SK-N-SH treated with all-trans-retinoic acid at 6 μM for 48 hours (cell line): ENCODE measurements around the gene LAMA5.
A peak's percentile ranks its signal among the peaks of the same experiment; 100 is the strongest.

ENCODE experiments used
- ATAC-seq: fragments of 200-7000 bp; cut with Tn5 transposase; 3 replicates; pipeline ENCODE4 v1.9.1; 2020; ENCODE audit warnings: mild to moderate bottlenecking, moderate library complexity
- ARNTL ChIP-seq: fragments of 450-650 bp; formaldehyde crosslinking; IDR thresholded peaks from 2 replicates; pipeline ENCODE4 v1.5.0; 2020; ENCODE audit warnings: low read depth, mild to moderate bottlenecking, moderate library complexity, borderline replicate concordance
- BACH2 ChIP-seq: fragments of 250-450 bp; sonication (Bioruptor Pico); IDR thresholded peaks from 2 replicates; pipeline ENCODE4 v1.9.0; 2021; ENCODE audit warnings: mild to moderate bottlenecking, borderline replicate concordance
- CSDC2 ChIP-seq: fragments of 250-450 bp; sonication (Bioruptor Pico); IDR thresholded peaks from 2 replicates; pipeline ENCODE4 v1.5.0; 2020; ENCODE audit warnings: mild to moderate bottlenecking, moderate library complexity
- ESRRG ChIP-seq: fragments of 250-450 bp; sonication (Bioruptor Pico); IDR thresholded peaks from 2 replicates; pipeline ENCODE4 v1.6.1; 2021; ENCODE audit warnings: mild to moderate bottlenecking
- GLIS3 ChIP-seq: fragments of 250-450 bp; sonication (Bioruptor Pico); IDR thresholded peaks from 2 replicates; pipeline ENCODE4 v1.5.0; 2020; ENCODE audit warnings: mild to moderate bottlenecking, moderate library complexity
- ISL1 ChIP-seq: fragments of 250-450 bp; sonication (Bioruptor Pico); IDR thresholded peaks from 2 replicates; pipeline ENCODE4 v2.1.2; 2022; ENCODE audit warnings: mild to moderate bottlenecking, moderate library complexity
- OSR1 ChIP-seq: fragments of 250-450 bp; sonication (Bioruptor Pico); IDR thresholded peaks from 2 replicates; pipeline ENCODE4 v1.8.0; 2022; ENCODE audit warnings: moderate library complexity, mild to moderate bottlenecking, inconsistent platforms
- RARB ChIP-seq: fragments of 250-450 bp; sonication (Bioruptor Pico); IDR thresholded peaks from 2 replicates; pipeline ENCODE4 v1.8.0; 2021; ENCODE audit warnings: mild to moderate bottlenecking, moderate library complexity
- TCF4 ChIP-seq: fragments of 250-450 bp; sonication (Bioruptor Pico); IDR thresholded peaks from 2 replicates; pipeline ENCODE4 v1.8.0; 2021; ENCODE audit warnings: mild to moderate bottlenecking, moderate library complexity, borderline replicate concordance
- TOX ChIP-seq: fragments of 250-450 bp; sonication (Bioruptor Pico); IDR thresholded peaks from 2 replicates; pipeline ENCODE4 v1.8.0; 2021; ENCODE audit warnings: mild to moderate bottlenecking, moderate library complexity, borderline replicate concordance
- ZFP3 ChIP-seq: fragments of 250-450 bp; sonication (Bioruptor Pico); IDR thresholded peaks from 2 replicates; pipeline ENCODE4 v1.5.0; 2020; ENCODE audit warnings: mild to moderate bottlenecking, moderate library complexity
- ZNF565 ChIP-seq: fragments of 450-650 bp; formaldehyde crosslinking; conservative IDR thresholded peaks from 2 replicates; pipeline ENCODE4 v1.5.0; 2020; ENCODE audit warnings: low read depth, mild to moderate bottlenecking, moderate library complexity
- ZNF70 ChIP-seq: fragments of 450-650 bp; formaldehyde crosslinking; IDR thresholded peaks from 2 replicates; pipeline ENCODE4 v1.5.0; 2020; ENCODE audit warnings: mild to moderate bottlenecking, moderate library complexity
- TF ChIP-seq, protein P1 (sequence below): fragments of 250-450 bp; sonication (Bioruptor Pico); IDR thresholded peaks from 2 replicates; pipeline ENCODE4 v1.8.0; 2021; ENCODE audit warnings: low read depth, mild to moderate bottlenecking, moderate library complexity, borderline replicate concordance
- TF ChIP-seq, protein P2 (sequence below): fragments of 250-450 bp; sonication (Bioruptor Pico); IDR thresholded peaks from 2 replicates; pipeline ENCODE4 v1.5.1; 2020; ENCODE audit warnings: low read depth, mild to moderate bottlenecking, moderate library complexity
- TF ChIP-seq, protein P3 (sequence below): fragments of 250-450 bp; sonication (Bioruptor Pico); IDR thresholded peaks from 2 replicates; pipeline ENCODE4 v1.8.0; 2020; ENCODE audit warnings: mild to moderate bottlenecking, moderate library complexity, borderline replicate concordance
- TF ChIP-seq, protein P4 (sequence below): fragments of 250-450 bp; sonication (Bioruptor Pico); IDR thresholded peaks from 2 replicates; pipeline ENCODE4 v1.5.0; 2020; ENCODE audit warnings: mild to moderate bottlenecking, moderate library complexity
- TF ChIP-seq, protein P5 (sequence below): fragments of 250-450 bp; sonication (Bioruptor Pico); IDR thresholded peaks from 2 replicates; pipeline ENCODE4 v1.5.1; 2021; ENCODE audit warnings: mild to moderate bottlenecking, moderate library complexity

Gene LAMA5

DNA sequence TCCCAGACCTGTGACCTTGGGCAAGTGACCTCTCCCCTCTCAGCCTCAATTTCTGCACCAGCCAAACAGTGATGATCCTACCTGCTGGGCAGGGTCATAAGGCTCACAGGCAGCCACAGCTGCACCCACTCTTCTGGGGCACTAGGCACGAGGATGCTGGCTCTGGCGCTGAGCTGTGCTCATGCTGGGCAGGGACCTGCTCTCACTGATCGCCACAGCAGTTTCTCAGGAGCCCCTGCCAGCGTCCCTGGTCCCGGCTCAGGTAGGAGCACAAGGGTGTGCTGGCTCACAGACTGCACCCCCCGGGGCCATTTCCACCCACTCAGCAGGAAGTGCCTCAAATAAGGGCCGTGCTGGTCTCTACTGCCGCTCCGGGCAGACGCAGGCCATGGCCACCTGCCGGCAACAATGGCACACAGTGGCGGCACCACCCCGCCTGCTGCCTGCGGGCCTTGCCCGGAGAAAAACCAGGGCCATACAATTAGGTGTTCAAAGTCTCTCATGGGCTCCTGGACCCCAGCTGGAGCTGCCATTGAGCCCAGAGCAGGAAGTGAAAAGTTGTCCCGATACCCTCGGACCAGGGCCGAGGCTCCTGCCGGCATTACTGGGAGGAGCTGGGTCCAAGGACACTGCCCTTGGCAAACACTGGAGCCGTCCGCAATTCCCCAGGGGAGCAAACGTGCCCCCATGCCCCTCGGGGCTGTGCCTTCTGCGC, 44.5 kb upstream of the LAMA5 start (continued):
- TF ChIP-seq, protein P1, sequence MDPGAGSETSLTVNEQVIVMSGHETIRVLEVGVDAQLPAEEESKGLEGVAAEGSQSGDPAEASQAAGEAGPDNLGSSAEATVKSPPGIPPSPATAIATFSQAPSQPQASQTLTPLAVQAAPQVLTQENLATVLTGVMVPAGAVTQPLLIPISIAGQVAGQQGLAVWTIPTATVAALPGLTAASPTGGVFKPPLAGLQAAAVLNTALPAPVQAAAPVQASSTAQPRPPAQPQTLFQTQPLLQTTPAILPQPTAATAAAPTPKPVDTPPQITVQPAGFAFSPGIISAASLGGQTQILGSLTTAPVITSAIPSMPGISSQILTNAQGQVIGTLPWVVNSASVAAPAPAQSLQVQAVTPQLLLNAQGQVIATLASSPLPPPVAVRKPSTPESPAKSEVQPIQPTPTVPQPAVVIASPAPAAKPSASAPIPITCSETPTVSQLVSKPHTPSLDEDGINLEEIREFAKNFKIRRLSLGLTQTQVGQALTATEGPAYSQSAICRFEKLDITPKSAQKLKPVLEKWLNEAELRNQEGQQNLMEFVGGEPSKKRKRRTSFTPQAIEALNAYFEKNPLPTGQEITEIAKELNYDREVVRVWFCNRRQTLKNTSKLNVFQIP (CRISPR knock-in tag), result no peak
- no peak for TF ChIP-seq TOX (CRISPR knock-in tag)
- TF ChIP-seq ISL1 (CRISPR knock-in tag), result no peak

DNA sequence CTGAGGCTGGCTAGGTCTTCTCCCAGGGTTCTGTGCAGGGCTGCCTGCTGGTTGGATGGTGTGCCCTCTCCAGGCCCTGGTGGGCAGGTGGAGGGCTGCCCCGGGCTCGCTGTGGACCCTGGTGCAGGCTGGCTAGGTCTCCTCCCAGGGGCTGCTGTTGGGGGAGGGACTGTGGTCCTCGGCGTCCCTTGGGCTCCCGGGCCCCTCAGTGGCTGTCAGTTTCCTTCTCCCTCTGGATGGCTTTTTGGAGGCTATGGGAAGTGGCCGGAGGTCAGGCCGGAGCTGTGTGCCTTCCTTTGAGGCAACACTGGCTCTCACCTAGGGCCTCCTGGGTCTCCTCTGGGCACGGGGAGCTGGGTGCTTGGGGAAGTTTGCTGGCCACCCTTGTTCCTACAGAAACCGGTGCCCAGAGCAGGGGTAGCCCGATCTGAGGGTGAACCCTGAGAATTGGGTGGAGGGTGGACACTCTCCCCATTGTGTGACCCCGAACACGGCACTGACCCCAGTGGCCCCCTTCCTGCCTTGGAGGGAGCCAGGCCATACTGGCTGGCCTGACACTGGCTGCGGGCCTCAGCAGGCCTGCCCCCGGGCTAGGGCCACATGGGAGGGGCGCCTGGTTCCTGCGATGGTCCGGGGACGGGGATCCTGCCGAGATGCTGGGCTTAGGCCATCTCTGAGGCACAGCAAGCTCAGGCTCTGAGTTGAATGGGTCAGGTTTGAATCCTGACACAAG, 43.8 kb upstream of the LAMA5 start:
- TF ChIP-seq ARNTL (CRISPR knock-in tag), result no peak
- TF ChIP-seq, protein P1 (CRISPR knock-in tag), result no peak
- TF ChIP-seq, all 23 proteins: peak for 0
- no peak for ATAC-seq

DNA sequence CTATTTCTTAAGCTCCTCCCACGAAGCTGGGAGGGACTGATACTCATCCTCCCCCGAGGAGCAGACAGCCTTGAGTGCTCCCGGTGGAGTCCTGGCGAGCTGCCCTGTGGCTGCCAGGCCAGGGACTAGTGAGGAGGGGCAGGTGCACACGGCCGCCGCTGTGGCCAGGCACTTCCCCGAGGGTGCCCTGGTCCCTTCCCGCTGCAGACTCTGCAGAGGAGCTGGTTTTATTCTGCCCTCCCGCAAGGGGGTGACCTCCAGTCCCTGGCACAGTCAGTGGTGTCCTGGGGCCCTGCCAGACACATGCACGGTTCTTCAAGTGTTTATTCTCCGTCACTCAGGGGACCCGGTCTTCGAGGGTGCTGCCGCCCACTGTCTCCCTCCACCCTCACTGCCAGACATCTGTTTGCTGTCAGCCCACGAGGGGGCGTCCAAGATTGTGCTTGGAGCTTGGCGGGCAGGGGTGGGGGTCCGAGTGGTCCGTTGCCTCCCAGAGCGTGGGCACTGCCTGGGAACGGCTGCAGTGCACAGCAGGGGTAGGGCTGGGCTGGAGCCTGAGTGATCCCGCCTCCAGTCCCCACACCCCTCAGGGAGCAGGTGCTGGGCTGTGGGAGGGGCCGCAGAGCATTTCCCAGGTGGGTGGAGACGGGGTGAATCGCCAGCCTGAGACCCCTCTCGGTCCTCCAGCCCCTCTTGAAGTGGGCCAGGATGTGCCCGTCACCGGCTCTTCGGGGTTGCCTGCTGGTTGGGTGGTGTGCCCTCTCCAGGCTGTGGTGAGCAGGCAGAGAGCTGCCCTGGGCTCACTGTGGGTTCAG, 43.0 kb upstream of the LAMA5 start:
- no peak for TF ChIP-seq ZNF565 (CRISPR knock-in tag)
- TF ChIP-seq, protein P2, sequence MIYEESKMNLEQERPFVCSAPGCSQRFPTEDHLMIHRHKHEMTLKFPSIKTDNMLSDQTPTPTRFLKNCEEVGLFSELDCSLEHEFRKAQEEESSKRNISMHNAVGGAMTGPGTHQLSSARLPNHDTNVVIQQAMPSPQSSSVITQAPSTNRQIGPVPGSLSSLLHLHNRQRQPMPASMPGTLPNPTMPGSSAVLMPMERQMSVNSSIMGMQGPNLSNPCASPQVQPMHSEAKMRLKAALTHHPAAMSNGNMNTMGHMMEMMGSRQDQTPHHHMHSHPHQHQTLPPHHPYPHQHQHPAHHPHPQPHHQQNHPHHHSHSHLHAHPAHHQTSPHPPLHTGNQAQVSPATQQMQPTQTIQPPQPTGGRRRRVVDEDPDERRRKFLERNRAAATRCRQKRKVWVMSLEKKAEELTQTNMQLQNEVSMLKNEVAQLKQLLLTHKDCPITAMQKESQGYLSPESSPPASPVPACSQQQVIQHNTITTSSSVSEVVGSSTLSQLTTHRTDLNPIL (CRISPR knock-in tag), result no peak
- TF ChIP-seq OSR1 (CRISPR knock-in tag), result no peak
- no peak for TF ChIP-seq CSDC2 (CRISPR knock-in tag)
- no peak for TF ChIP-seq GLIS3 (CRISPR knock-in tag)
- TF ChIP-seq TOX (CRISPR knock-in tag), result no peak
- no peak for TF ChIP-seq RARB (CRISPR knock-in tag)
- TF ChIP-seq ESRRG, result no peak
- no peak for TF ChIP-seq BACH2 (CRISPR knock-in tag)
- TF ChIP-seq, protein P1 (CRISPR knock-in tag), result no peak
- TF ChIP-seq, protein P3, sequence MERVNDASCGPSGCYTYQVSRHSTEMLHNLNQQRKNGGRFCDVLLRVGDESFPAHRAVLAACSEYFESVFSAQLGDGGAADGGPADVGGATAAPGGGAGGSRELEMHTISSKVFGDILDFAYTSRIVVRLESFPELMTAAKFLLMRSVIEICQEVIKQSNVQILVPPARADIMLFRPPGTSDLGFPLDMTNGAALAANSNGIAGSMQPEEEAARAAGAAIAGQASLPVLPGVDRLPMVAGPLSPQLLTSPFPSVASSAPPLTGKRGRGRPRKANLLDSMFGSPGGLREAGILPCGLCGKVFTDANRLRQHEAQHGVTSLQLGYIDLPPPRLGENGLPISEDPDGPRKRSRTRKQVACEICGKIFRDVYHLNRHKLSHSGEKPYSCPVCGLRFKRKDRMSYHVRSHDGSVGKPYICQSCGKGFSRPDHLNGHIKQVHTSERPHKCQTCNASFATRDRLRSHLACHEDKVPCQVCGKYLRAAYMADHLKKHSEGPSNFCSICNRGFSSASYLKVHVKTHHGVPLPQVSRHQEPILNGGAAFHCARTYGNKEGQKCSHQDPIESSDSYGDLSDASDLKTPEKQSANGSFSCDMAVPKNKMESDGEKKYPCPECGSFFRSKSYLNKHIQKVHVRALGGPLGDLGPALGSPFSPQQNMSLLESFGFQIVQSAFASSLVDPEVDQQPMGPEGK (CRISPR knock-in tag), result no peak
- no peak for TF ChIP-seq ZFP3 (CRISPR knock-in tag)
- TF ChIP-seq, protein P4, sequence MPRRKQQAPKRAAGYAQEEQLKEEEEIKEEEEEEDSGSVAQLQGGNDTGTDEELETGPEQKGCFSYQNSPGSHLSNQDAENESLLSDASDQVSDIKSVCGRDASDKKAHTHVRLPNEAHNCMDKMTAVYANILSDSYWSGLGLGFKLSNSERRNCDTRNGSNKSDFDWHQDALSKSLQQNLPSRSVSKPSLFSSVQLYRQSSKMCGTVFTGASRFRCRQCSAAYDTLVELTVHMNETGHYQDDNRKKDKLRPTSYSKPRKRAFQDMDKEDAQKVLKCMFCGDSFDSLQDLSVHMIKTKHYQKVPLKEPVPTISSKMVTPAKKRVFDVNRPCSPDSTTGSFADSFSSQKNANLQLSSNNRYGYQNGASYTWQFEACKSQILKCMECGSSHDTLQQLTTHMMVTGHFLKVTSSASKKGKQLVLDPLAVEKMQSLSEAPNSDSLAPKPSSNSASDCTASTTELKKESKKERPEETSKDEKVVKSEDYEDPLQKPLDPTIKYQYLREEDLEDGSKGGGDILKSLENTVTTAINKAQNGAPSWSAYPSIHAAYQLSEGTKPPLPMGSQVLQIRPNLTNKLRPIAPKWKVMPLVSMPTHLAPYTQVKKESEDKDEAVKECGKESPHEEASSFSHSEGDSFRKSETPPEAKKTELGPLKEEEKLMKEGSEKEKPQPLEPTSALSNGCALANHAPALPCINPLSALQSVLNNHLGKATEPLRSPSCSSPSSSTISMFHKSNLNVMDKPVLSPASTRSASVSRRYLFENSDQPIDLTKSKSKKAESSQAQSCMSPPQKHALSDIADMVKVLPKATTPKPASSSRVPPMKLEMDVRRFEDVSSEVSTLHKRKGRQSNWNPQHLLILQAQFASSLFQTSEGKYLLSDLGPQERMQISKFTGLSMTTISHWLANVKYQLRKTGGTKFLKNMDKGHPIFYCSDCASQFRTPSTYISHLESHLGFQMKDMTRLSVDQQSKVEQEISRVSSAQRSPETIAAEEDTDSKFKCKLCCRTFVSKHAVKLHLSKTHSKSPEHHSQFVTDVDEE, result no peak
- TF ChIP-seq, protein P5, sequence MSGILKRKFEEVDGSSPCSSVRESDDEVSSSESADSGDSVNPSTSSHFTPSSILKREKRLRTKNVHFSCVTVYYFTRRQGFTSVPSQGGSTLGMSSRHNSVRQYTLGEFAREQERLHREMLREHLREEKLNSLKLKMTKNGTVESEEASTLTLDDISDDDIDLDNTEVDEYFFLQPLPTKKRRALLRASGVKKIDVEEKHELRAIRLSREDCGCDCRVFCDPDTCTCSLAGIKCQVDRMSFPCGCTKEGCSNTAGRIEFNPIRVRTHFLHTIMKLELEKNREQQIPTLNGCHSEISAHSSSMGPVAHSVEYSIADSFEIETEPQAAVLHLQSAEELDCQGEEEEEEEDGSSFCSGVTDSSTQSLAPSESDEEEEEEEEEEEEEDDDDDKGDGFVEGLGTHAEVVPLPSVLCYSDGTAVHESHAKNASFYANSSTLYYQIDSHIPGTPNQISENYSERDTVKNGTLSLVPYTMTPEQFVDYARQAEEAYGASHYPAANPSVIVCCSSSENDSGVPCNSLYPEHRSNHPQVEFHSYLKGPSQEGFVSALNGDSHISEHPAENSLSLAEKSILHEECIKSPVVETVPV, result no peak
- no peak for TF ChIP-seq ZNF70 (CRISPR knock-in tag)
- no peak for TF ChIP-seq TCF4 (CRISPR knock-in tag)
- ATAC-seq, result peak; percentile 9
